Measurements from ENCODE around the gene TSC2.
"Not testable (repeated sequence)": the region's sequence is repeated elsewhere in the genome, so short reads cannot be mapped to it uniquely, and the experiment has no call there.

TSC2 gene

DNA sequence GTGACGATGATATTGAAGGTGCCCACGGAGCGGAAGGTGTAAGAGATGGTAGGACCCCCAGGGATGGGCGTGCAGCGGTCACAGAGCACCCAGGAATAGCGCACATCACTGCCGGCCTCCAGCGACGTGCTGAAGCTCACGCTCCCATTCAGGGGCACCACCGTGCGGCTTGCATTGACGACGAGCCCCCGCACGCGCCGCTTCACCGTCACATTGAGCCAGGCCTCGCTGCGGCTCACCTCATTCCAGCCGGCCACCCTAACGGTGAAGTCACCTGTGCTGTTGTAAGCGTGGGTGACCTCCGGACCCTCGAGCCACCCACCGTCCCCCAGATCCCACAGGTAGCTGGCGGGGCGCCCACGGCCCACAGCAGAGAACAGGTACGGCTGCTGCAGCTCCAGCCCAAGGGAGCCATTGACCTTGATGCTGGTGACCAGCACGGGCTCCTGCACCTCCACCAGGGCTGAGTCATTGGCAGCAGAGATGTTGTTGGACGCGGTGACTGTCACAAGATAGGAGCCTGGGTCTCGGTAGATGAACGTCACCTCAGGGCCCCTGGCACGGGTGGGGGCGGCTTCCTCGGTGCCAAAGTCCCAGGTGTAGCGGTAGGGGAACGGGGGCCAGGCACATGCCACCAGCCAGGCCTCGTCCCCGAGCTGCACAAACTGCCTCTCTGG is 62.7 kb downstream of the TSC2 start:
- H3K27me3 ChIP-seq (replicated peaks in 2 of 5; ENCODE audit: control insufficient read depth in 4 of 5, insufficient read depth in 5 of 5, low read length in 4 of 5); H3K4me1 ChIP-seq (ENCODE audit: control extremely low read depth in 1 of 4, control insufficient read depth in 4 of 4, insufficient read depth in 4 of 4, low read length in 3 of 4); H3K27ac ChIP-seq (ENCODE audit: insufficient read depth in 1 of 2, low read depth in 1 of 2, low read length in 2 of 2, poor library complexity in 1 of 2, severe bottlenecking in 2 of 2); CTCF ChIA-PET; DNase-seq; POLR2A ChIA-PET; H3K9me3 ChIP-seq (ENCODE audit: control extremely low read depth in 1 of 5, control insufficient read depth in 4 of 5, insufficient read depth in 2 of 5, low read depth in 1 of 5, low read length in 4 of 5); H3K4me3 ChIP-seq (ENCODE audit: control insufficient read depth in 1 of 7, extremely low read depth in 1 of 7, insufficient read depth in 4 of 7, low read depth in 2 of 7, low read length in 6 of 7): not testable (repeated sequence)
- 96% methylated on average over 30 of the region's 43 CpGs for WGBS (ENCODE audit: insufficient coverage)
- peaks cover 0 to 44% (median 8%) of the 10 kb centered on the region in 4 experiments for H3K36me3 ChIP-seq (ENCODE audit: control insufficient read depth in 4 of 4, insufficient read depth in 4 of 4, low read length in 3 of 4)

DNA sequence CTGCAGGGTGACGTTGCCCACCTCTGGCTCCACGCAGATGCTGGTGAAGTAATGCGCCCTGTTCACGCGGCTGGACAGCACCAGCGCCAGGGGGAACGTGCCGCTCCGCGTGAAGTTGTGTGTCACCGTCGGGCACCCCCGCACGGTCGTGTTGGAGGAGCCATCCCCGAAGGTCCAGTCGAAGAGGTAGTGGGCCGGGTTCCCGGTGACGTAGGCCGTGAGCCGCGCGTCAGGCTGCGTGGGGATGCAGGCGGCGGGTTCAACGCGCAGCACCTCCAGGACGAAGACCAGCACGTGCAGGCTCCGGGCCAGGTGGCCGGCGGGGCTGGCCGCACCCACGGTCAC is 63.2 kb downstream of the TSC2 start:
- H3K4me1 ChIP-seq (ENCODE audit: control extremely low read depth in 1 of 4, control insufficient read depth in 4 of 4, insufficient read depth in 4 of 4, low read length in 3 of 4); DNase-seq; H3K27ac ChIP-seq (ENCODE audit: insufficient read depth in 1 of 2, low read depth in 1 of 2, low read length in 2 of 2, poor library complexity in 1 of 2, severe bottlenecking in 2 of 2); H3K27me3 ChIP-seq (replicated peaks in 2 of 5; ENCODE audit: control insufficient read depth in 4 of 5, insufficient read depth in 5 of 5, low read length in 4 of 5); POLR2A ChIA-PET; H3K9me3 ChIP-seq (ENCODE audit: control extremely low read depth in 1 of 5, control insufficient read depth in 4 of 5, insufficient read depth in 2 of 5, low read depth in 1 of 5, low read length in 4 of 5); H3K4me3 ChIP-seq (ENCODE audit: control insufficient read depth in 1 of 7, extremely low read depth in 1 of 7, insufficient read depth in 4 of 7, low read depth in 2 of 7, low read length in 6 of 7); CTCF ChIA-PET: not testable (repeated sequence)
- peaks cover 0 to 41% (median 7%) of the 10 kb centered on the region in 4 experiments for H3K36me3 ChIP-seq (ENCODE audit: control insufficient read depth in 4 of 4, insufficient read depth in 4 of 4, low read length in 3 of 4)
- 97% methylated on average over 34 of the region's 36 CpGs for WGBS (ENCODE audit: insufficient coverage)

DNA sequence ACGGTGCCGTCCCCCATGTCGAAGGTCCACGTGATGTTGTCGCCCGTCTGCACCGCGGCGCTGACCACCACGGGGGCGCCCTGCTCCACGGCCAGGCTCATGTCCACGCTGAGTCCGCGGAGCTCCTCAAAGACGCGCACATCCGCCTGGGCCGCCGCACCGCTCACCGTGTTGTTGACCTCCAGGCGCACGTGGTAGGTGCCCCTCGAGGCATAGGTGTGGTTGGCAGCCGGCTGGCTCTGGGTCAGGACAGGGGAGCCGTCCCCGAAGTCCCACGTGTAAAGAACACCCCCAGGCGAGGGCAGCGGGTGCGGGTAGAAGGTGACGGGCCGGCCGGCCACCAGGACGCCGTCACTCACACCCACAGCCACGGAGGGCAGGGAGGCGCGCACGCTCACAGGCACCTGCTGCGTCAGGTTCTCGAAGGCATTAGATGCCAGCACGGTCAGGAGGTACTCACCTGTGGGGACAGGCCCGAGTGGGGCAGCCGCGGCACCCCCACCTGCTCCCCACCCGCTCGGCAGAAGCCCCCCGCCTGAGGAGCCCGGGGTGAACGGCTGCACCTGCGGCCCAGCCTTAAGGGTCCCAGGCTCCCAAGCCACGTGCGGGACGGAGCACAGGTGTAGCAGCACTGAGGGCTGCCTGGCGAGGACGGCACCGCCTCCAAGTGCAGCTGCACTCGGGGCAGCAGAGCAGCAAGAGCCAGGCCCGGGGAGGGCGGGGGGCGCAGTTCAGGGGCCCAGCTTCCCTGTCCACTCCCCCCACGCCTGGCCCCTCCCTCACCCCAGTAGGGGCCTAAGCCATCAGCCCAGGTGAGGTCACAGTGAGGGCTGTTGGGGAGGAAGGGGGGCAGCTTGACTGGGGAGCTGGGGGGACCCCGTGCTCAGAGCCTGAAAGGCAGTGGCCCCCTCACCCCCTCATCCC is 63.9 kb downstream of the TSC2 start:
- POLR2A ChIA-PET; DNase-seq; H3K4me1 ChIP-seq (ENCODE audit: control extremely low read depth in 1 of 4, control insufficient read depth in 4 of 4, insufficient read depth in 4 of 4, low read length in 3 of 4); H3K27ac ChIP-seq (ENCODE audit: insufficient read depth in 1 of 2, low read depth in 1 of 2, low read length in 2 of 2, poor library complexity in 1 of 2, severe bottlenecking in 2 of 2); H3K27me3 ChIP-seq (replicated peaks in 2 of 5; ENCODE audit: control insufficient read depth in 4 of 5, insufficient read depth in 5 of 5, low read length in 4 of 5); H3K9me3 ChIP-seq (ENCODE audit: control extremely low read depth in 1 of 5, control insufficient read depth in 4 of 5, insufficient read depth in 2 of 5, low read depth in 1 of 5, low read length in 4 of 5); CTCF ChIA-PET; H3K4me3 ChIP-seq (ENCODE audit: control insufficient read depth in 1 of 7, extremely low read depth in 1 of 7, insufficient read depth in 4 of 7, low read depth in 2 of 7, low read length in 6 of 7): not testable (repeated sequence)
- WGBS (ENCODE audit: insufficient coverage), result 98% methylated on average over 29 of the region's 65 CpGs
- peaks cover 0 to 41% (median 7%) of the 10 kb centered on the region in 4 experiments for H3K36me3 ChIP-seq (ENCODE audit: control insufficient read depth in 4 of 4, insufficient read depth in 4 of 4, low read length in 3 of 4)

DNA sequence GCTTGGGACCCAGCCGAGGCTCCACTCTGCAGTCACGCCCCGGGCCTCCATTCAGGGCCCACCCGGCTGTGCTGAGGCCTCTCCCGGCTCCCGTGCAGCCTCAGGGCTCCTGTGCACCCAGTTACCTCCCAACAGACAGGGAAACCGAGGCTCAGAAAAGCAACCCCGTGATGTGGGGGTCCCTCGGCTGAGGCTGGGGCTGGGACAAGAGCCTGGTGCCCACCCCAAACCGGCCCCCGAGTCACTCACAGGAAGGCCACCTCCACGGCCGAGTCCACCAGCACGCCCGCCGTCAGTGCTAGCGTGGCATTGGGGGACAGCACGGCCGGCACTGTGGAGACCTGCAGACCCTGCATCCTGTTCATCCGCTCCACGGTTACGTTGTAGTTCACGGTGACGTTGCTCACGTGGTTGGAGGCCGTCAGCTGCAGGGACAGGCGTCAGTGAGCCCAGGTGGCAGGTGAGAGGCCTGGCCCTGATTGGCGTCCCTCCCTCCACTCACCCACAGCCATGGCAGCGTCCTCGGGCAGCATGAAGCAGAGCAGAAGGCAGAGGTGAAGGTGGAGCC is 64.8 kb downstream of the TSC2 start:
- H3K27me3 ChIP-seq (replicated peaks in 2 of 5; ENCODE audit: control insufficient read depth in 4 of 5, insufficient read depth in 5 of 5, low read length in 4 of 5); H3K4me1 ChIP-seq (ENCODE audit: control extremely low read depth in 1 of 4, control insufficient read depth in 4 of 4, insufficient read depth in 4 of 4, low read length in 3 of 4); H3K4me3 ChIP-seq (ENCODE audit: control insufficient read depth in 1 of 7, extremely low read depth in 1 of 7, insufficient read depth in 4 of 7, low read depth in 2 of 7, low read length in 6 of 7); DNase-seq; H3K27ac ChIP-seq (ENCODE audit: insufficient read depth in 1 of 2, low read depth in 1 of 2, low read length in 2 of 2, poor library complexity in 1 of 2, severe bottlenecking in 2 of 2); POLR2A ChIA-PET; CTCF ChIA-PET; H3K9me3 ChIP-seq (ENCODE audit: control extremely low read depth in 1 of 5, control insufficient read depth in 4 of 5, insufficient read depth in 2 of 5, low read depth in 1 of 5, low read length in 4 of 5): not testable (repeated sequence)
- WGBS (ENCODE audit: insufficient coverage), result 96% methylated on average over 18 of the region's 30 CpGs
- H3K36me3 ChIP-seq (ENCODE audit: control insufficient read depth in 4 of 4, insufficient read depth in 4 of 4, low read length in 3 of 4), result peaks cover 0 to 39% (median 7%) of the 10 kb centered on the region in 4 experiments

DNA sequence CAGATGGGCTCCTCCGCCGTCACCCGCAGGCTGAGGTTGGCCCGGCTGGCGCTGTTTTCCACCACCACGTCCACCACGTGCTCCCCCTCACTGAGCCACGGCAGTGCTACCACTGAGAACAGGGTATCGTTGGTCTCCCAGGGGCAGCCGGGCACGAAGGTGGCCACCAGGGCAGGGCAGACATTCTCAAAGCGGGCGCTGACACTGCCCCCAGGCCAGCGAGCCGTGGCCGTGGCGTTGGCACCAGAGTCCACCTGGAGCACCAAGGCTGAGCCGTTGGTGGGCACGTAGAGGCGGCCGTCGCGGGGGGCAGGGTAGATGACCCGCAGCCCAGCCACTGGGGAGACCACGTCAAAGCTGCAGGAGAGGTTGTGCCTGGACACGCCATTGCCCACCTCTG is 66.4 kb downstream of the TSC2 start:
- DNase-seq; H3K27ac ChIP-seq (ENCODE audit: insufficient read depth in 1 of 2, low read depth in 1 of 2, low read length in 2 of 2, poor library complexity in 1 of 2, severe bottlenecking in 2 of 2); POLR2A ChIA-PET; H3K27me3 ChIP-seq (replicated peaks in 2 of 5; ENCODE audit: control insufficient read depth in 4 of 5, insufficient read depth in 5 of 5, low read length in 4 of 5); H3K4me3 ChIP-seq (ENCODE audit: control insufficient read depth in 1 of 7, extremely low read depth in 1 of 7, insufficient read depth in 4 of 7, low read depth in 2 of 7, low read length in 6 of 7); CTCF ChIA-PET; H3K9me3 ChIP-seq (ENCODE audit: control extremely low read depth in 1 of 5, control insufficient read depth in 4 of 5, insufficient read depth in 2 of 5, low read depth in 1 of 5, low read length in 4 of 5); H3K4me1 ChIP-seq (ENCODE audit: control extremely low read depth in 1 of 4, control insufficient read depth in 4 of 4, insufficient read depth in 4 of 4, low read length in 3 of 4): not testable (repeated sequence)
- 99% methylated on average over 23 of the region's 26 CpGs for WGBS (ENCODE audit: insufficient coverage)
- peaks cover 0 to 27% (median 7%) of the 10 kb centered on the region in 4 experiments for H3K36me3 ChIP-seq (ENCODE audit: control insufficient read depth in 4 of 4, insufficient read depth in 4 of 4, low read length in 3 of 4)

DNA sequence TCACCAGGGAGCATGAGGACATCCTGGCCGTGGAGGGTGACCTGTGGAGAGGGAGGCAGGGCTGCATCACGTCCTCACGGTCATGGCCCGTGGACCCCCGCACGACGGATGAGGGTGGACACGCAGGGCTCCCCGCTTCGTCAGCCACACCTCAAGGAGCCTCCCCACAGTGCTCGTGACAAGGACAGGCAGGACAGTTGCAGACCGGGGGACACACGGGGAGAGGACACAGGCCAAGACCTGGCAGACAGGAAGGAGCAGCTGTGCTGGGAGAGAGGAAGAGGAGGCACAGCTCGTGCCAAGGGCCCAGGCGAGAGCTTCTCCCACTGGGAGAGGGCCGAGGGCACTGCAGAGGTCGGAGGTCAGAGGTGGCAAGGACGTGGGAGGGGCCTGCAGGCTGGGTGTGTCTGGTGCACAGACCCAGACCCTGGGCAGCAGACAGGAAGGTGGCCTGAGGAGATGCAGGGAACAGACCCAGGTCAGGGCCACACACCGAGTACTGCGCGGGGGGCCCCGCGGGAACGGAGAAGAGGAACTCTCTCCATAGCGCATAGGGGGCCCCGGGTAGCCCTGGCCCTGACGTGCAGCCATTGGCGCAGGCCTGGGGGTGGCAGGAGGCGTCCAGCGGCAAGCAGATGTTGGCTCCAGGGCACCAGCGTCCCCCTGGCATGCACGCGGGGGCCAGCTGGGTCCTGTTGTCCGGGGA is 67.3 kb downstream of the TSC2 start:
- H3K9me3 ChIP-seq (ENCODE audit: control extremely low read depth in 1 of 5, control insufficient read depth in 4 of 5, insufficient read depth in 2 of 5, low read depth in 1 of 5, low read length in 4 of 5); H3K4me1 ChIP-seq (ENCODE audit: control extremely low read depth in 1 of 4, control insufficient read depth in 4 of 4, insufficient read depth in 4 of 4, low read length in 3 of 4); CTCF ChIA-PET; H3K4me3 ChIP-seq (ENCODE audit: control insufficient read depth in 1 of 7, extremely low read depth in 1 of 7, insufficient read depth in 4 of 7, low read depth in 2 of 7, low read length in 6 of 7); DNase-seq; POLR2A ChIA-PET; H3K27me3 ChIP-seq (replicated peaks in 2 of 5; ENCODE audit: control insufficient read depth in 4 of 5, insufficient read depth in 5 of 5, low read length in 4 of 5); H3K27ac ChIP-seq (ENCODE audit: insufficient read depth in 1 of 2, low read depth in 1 of 2, low read length in 2 of 2, poor library complexity in 1 of 2, severe bottlenecking in 2 of 2): not testable (repeated sequence)
- H3K36me3 ChIP-seq (ENCODE audit: control insufficient read depth in 4 of 4, insufficient read depth in 4 of 4, low read length in 3 of 4), result peaks cover 0 to 22% (median 6%) of the 10 kb centered on the region in 4 experiments
- WGBS (ENCODE audit: insufficient coverage), result 95% methylated on average over 8 of the region's 34 CpGs
